HFF-Myc (cell line): ENCODE data around the gene SPPL3.

ENCODE experiments used
- DNase-seq: peaks from one replicate; pipeline ENCODE4 v3.0.0-alpha.2; 2011; ENCODE audit warnings: low read depth; ENCODE audit errors: extremely low read depth
- H3K4me3 ChIP-seq: replicated peaks from 2 replicates; pipeline ENCODE4 v1.5.1; 2011; ENCODE audit warnings: low read depth, mild to moderate bottlenecking, control low read depth, low read length
- CTCF ChIP-seq: IDR thresholded peaks from 2 replicates; pipeline ENCODE4 v1.5.1; 2012; ENCODE audit warnings: mild to moderate bottlenecking, low read depth, low read length, control low read depth; ENCODE audit errors: missing control alignments

SPPL3 gene

GRCh38 chr12:120932956-120933526 lies 28.9 kb upstream of the SPPL3 start:
- no peak for TF ChIP-seq CTCF
- DNase-seq, result no peak
- no peak overlapping the region for H3K4me3 ChIP-seq

GRCh38 chr12:120932058-120932457 lies 27.9 kb upstream of the SPPL3 start:
- TF ChIP-seq CTCF, result no peak
- DNase-seq, result no peak
- no peak overlapping the region for H3K4me3 ChIP-seq

GRCh38 chr12:120930032-120930431 lies 25.9 kb upstream of the SPPL3 start:
- no peak for TF ChIP-seq CTCF
- DNase-seq, result no peak

GRCh38 chr12:120928864-120929652 lies 24.9 kb upstream of the SPPL3 start:
- no peak for DNase-seq
- TF ChIP-seq CTCF, result no peak
- H3K4me3 ChIP-seq, result no peak overlapping the region

More at GRCh38 chr12:120930032-120930431, 25.9 kb upstream of the SPPL3 start:
- H3K4me3 ChIP-seq, result no peak overlapping the region

GRCh38 chr12:120925740-120926563 lies 21.8 kb upstream of the SPPL3 start:
- TF ChIP-seq CTCF, result no peak
- no peak overlapping the region for H3K4me3 ChIP-seq
- no peak for DNase-seq

- no peak for TF ChIP-seq CTCF
- no peak overlapping the region for H3K4me3 ChIP-seq
- no peak for DNase-seq
Measured at GRCh38 chr12:120922279-120922678, 18.1 kb upstream of the SPPL3 start.
